Gastroesophageal sphincter (tissue), 4 donors: ENCODE measurements around the gene TSC22D4. TPM values are rescaled to one million over a fixed set of nuclear protein-coding genes. Genes with fewer than 3 reads are reported as not detected.
A peak's percentile ranks its signal among the peaks of the same experiment; 100 is the strongest.

Experiments
- ATAC-seq: fragments of 150-250 bp; one replicate; pipeline ENCODE4 v1.9.1; 2016; ENCODE audit warnings: mild to moderate bottlenecking, moderate library complexity
- H3K27ac ChIP-seq, 4 donors: fragments of 200-600 bp; sonication (generic) in 3 of 4; 1 replicate in 3 of 4; 2 replicates in 1 of 4; pipeline ENCODE4 v1.5.1; 2016 to 2019
- H3K27me3 ChIP-seq: fragments of 200-600 bp; sonication (generic); one replicate; pipeline ENCODE4 v1.5.1; 2019
- H3K36me3 ChIP-seq, 2 donors: fragments of 200-600 bp; sonication (generic); one replicate each; pipeline ENCODE4 v1.5.1; 2019; ENCODE audit warnings: control low read depth in 1 of 2
- H3K4me1 ChIP-seq, 3 donors: fragments of 200-600 bp; sonication (generic); 1 replicate in 2 of 3; 2 replicates in 1 of 3; pipeline ENCODE4 v1.5.1; 2016 to 2019; ENCODE audit warnings: control low read depth in 2 of 3
- H3K4me3 ChIP-seq, 2 donors: fragments of 200-600 bp; sonication (generic); one replicate each; pipeline ENCODE4 v1.5.1; 2019; ENCODE audit warnings: mild to moderate bottlenecking in 1 of 2, moderate library complexity in 1 of 2
- H3K9me3 ChIP-seq, 3 donors: fragments of 200-600 bp; sonication (generic); one replicate each; pipeline ENCODE4 v1.5.1; 2017 to 2019; ENCODE audit warnings: control low read depth in 2 of 3
- EP300 ChIP-seq: sonication (generic); formaldehyde crosslinking; IDR thresholded peaks from one replicate; pipeline ENCODE4 v1.6.1; 2017; ENCODE audit warnings: antibody characterized with exemption, mild to moderate bottlenecking
- POLR2A ChIP-seq, 2 donors: fragments of 450-650 bp; IDR thresholded peaks; one replicate each; pipeline ENCODE4 v1.6.1; 2017; ENCODE audit warnings: antibody characterized with exemption in 2 of 2, mild to moderate bottlenecking in 2 of 2, moderate library complexity in 1 of 2
- POLR2AphosphoS5 ChIP-seq: sonication (generic); formaldehyde crosslinking; IDR thresholded peaks from one replicate; pipeline ENCODE4 v1.6.1; 2017; ENCODE audit warnings: antibody characterized with exemption
- WGBS, 2 donors: methylation state at CpG; one replicate each; pipeline ENCODE4 v1.1.5; 2018; ENCODE audit warnings: low coverage in 1 of 2; 5-methylcytosine and 5-hydroxymethylcytosine counted together
- total RNA-seq, 4 donors: library from RNA; depleted of rRNA; stranded (reverse); fragments of >200 nt; gene quantifications; one replicate each; pipeline ENCODE4 v1.1.0, GENCODE V29; 2016
- TF ChIP-seq, protein P1 (sequence below), 4 experiments: fragments of 200-600 bp in 2 of 4; fragments of 450-650 bp in 2 of 4; sonication (generic) in 1 of 4; IDR thresholded peaks; one replicate each; pipeline ENCODE4 v1.5.1; 2017 to 2019; ENCODE audit warnings: antibody characterized with exemption in 4 of 4, mild to moderate bottlenecking in 2 of 4, moderate library complexity in 2 of 4

The TSC22D4 gene
- total RNA-seq, 4 donors from 2014 or later: 20.2 to 38.1 (median 26.1) TPM

DNA sequence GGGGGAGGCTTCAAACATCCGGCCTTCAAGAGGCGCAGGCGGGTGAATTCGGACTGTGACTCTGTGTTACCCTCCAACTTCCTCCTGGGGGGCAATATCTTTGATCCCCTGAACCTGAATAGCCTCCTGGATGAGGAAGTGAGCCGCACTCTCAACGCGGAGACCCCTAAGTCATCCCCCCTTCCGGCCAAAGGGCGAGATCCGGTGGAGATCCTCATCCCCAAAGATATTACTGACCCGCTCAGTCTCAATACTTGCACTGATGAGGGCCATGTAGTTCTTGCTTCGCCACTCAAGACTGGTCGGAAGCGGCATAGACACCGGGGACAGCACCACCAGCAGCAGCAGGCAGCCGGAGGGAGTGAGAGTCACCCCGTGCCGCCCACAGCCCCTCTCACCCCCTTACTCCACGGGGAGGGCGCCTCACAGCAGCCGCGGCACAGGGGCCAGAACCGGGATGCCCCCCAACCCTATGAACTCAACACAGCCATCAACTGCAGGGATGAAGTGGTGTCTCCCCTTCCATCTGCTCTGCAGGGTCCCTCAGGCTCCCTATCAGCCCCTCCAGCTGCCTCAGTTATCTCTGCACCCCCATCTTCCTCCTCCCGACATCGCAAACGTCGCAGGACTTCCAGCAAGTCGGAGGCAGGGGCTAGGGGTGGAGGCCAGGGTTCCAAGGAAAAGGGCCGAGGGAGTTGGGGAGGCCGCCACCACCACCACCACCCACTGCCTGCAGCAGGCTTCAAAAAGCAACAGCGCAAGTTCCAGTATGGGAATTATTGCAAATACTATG is 48.3 kb downstream of the TSC22D4 start:
- Histone ChIP-seq H3K36me3 (peaks cover 0 to 39% of the 10 kb centered on the region in 2 donors), H3K4me1 (peaks cover 0 to 64% (median 34%) of the 10 kb centered on the region in 3 donors), H3K27me3 (no peaks in the 10 kb centered on the region), H3K9me3 (no peaks in the 10 kb centered on the region), H3K27ac (peak overlapping the region; percentile 94 to 99 (median 98)), H3K4me3 (peak overlapping the region; percentile 91 to 95)
- WGBS, 2 donors: 5 to 94% methylated on average over 3 to 16 of the region's 31 CpGs
- TF ChIP-seq POLR2A (IDR thresholded peaks at IDR 0.05): no peak
- TF ChIP-seq, protein P1, sequence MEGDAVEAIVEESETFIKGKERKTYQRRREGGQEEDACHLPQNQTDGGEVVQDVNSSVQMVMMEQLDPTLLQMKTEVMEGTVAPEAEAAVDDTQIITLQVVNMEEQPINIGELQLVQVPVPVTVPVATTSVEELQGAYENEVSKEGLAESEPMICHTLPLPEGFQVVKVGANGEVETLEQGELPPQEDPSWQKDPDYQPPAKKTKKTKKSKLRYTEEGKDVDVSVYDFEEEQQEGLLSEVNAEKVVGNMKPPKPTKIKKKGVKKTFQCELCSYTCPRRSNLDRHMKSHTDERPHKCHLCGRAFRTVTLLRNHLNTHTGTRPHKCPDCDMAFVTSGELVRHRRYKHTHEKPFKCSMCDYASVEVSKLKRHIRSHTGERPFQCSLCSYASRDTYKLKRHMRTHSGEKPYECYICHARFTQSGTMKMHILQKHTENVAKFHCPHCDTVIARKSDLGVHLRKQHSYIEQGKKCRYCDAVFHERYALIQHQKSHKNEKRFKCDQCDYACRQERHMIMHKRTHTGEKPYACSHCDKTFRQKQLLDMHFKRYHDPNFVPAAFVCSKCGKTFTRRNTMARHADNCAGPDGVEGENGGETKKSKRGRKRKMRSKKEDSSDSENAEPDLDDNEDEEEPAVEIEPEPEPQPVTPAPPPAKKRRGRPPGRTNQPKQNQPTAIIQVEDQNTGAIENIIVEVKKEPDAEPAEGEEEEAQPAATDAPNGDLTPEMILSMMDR (IDR thresholded peaks at IDR 0.05): no peak
- no peak for TF ChIP-seq EP300
- ATAC-seq: no peak

DNA sequence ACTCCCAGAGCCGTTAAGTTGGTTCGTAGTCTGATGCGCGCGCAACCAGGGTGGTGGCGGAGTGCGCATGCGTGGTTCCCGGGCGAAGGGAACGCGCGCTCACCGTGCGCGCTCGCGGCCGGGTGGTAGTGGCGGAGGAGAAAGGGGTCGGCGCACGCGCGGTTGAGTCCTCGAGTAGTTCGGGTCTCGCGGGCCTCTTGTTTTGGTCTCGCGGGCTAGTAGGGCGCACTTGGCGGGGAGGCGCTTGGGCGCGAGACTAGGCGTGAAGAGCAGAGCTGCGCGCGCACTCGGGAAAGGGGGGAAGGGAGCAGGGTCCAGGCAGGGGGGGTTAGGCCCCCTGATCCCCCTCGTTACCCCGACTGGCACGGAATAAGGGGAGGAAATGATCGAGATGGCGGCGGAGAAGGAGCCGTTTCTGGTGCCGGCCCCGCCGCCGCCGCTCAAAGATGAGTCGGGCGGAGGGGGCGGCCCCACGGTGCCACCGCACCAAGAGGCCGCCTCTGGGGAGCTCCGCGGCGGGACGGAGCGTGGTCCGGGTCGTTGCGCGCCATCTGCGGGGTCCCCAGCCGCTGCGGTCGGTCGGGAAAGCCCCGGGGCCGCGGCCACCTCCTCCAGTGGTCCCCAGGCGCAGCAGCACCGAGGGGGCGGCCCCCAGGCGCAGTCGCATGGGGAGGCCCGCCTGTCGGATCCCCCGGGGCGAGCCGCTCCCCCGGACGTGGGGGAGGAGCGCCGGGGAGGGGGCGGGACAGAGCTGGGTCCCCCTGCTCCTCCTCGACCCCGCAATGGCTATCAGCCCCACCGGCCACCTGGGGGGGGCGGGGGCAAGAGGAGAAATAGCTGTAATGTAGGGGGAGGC is 49.1 kb downstream of the TSC22D4 start, which contains the start of gene MEPCE:
MEPCE (plus strand) TSS at position 195 of the 856 bp plus-strand sequence; CDS start at position 383, 188 bp downstream.
- 0 to 1% methylated on average over 2 to 22 of the region's 95 CpGs for WGBS, 2 donors
- TF ChIP-seq POLR2A (IDR thresholded peaks at IDR 0.05): peak in 1 of 2 donors; percentile 14
- TF ChIP-seq POLR2AphosphoS5: no peak
- peak; percentile 74 for ATAC-seq
- Histone ChIP-seq H3K27ac (peak within 1 kb of the TSS; percentile 94 to 99 (median 98)), H3K4me1 (peaks cover 0 to 56% (median 27%) of the 10 kb centered on the region in 3 donors), H3K4me3 (peak within 1 kb of the TSS; percentile 91 to 95), H3K36me3 (peaks cover 0 to 38% of the 10 kb centered on the region in 2 donors), H3K9me3 (no peaks in the 10 kb centered on the region), H3K27me3 (no peaks in the 10 kb centered on the region)

DNA sequence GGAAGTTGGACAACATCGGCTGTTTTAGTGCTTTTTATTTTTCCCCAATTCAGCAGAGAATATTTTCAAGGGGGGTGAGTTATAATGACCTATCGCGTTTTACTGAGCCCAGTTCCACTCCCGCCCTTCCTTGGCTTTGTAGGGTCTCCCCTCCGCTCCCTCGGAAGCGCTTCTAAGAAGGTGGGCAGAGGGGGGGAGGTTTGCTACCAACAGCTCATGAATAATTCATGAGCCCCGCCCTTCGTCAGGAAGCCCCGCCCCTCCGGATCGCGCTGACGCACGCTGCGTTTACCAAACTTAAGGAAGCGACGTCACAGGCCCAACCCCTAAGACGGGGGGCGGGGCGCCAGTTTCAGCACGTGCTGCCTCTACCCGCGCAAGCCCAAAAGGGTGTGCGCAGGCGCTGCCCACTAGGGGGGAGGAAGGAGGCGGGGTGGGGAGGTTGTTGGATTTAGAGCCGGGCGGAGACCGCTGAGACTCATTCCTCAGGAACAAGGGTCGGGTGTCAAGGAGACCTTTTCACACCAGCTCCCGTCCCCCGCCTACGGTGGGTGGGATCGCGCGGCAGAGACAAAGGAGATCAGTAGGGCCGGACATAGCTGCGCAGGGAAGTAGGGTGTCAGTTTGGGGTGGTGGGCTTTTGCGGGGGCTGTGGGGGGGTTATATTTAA is 49.9 kb downstream of the TSC22D4 start:
- ATAC-seq: peak; percentile 83
- peak overlapping the region; percentile 94 to 99 (median 98) for H3K27ac ChIP-seq

GRCh38 chr7:100428199-100428966 is 50.6 kb downstream of the TSC22D4 start, which contains the start of gene ZCWPW1:
TSS of gene ZCWPW1 (minus strand) at chr7:100428703. CDS start at chr7:100420649, 8,054 bp downstream.
- H3K36me3 ChIP-seq: peaks cover 0 to 28% of the 10 kb centered on the region in 2 donors
- WGBS, 2 donors: 1% methylated on average over 20 to 21 of the region's 66 CpGs
- H3K4me3 ChIP-seq: peak within 1 kb of the TSS; percentile 91 to 95
- H3K27me3 ChIP-seq: no peaks in the 10 kb centered on the region
- peak; percentile 73 for ATAC-seq
- H3K4me1 ChIP-seq: peaks cover 0 to 41% (median 23%) of the 10 kb centered on the region in 3 donors
- H3K27ac ChIP-seq: peak within 1 kb of the TSS; percentile 94 to 99 (median 98)
- no peaks in the 10 kb centered on the region for H3K9me3 ChIP-seq
- TF ChIP-seq, protein P1 (IDR thresholded peaks at IDR 0.05): peak in 3 of 4 experiments; percentile 6 to 41 (median 19)
- TF ChIP-seq EP300: no peak
- peak; percentile 100 for TF ChIP-seq POLR2A (IDR thresholded peaks at IDR 0.05)
- TF ChIP-seq POLR2AphosphoS5: peak; percentile 100

More for the DNA sequence above, 49.9 kb downstream of the TSC22D4 start:
- peaks cover 0 to 48% (median 23%) of the 10 kb centered on the region in 3 donors for H3K4me1 ChIP-seq
- no peaks in the 10 kb centered on the region for H3K27me3 ChIP-seq
- H3K36me3 ChIP-seq: peaks cover 0 to 34% of the 10 kb centered on the region in 2 donors
- WGBS, 2 donors: 0% methylated on average over 6 to 7 of the region's 40 CpGs
- H3K9me3 ChIP-seq: no peaks in the 10 kb centered on the region
- TF ChIP-seq EP300 (no peak), POLR2A (IDR thresholded peaks at IDR 0.05) (peak; percentile 91 to 95), POLR2AphosphoS5 (peak; percentile 97)
- TF ChIP-seq, protein P1 (IDR thresholded peaks at IDR 0.05): peak in 2 of 4 experiments; percentile 51 to 65
- H3K4me3 ChIP-seq: peak overlapping the region; percentile 91 to 95
